MM.1S (cell line): ENCODE results near the gene AGBL1.

Source experiments
- DNase-seq: peaks from one replicate; pipeline ENCODE4 v3.0.0-alpha.2; 2015
- H2AFZ ChIP-seq: fragments of 300-600 bp; sonication (generic); 2 replicates; pipeline ENCODE4 v1.6.0; 2016; ENCODE audit warnings: antibody characterized with exemption, low read length
- H3F3A ChIP-seq: fragments of 300-600 bp; sonication (generic); 2 replicates; pipeline ENCODE4 v1.6.1; 2016; ENCODE audit warnings: mild to moderate bottlenecking, antibody characterized with exemption, low read length, moderate library complexity, mixed read lengths; ENCODE audit not compliant: insufficient read depth
- H3K27ac ChIP-seq: fragments of 300-600 bp; sonication (generic); 2 replicates; pipeline ENCODE4 v1.5.1; 2016; ENCODE audit warnings: mild to moderate bottlenecking, low read length
- H3K27me3 ChIP-seq: fragments of 300-600 bp; sonication (generic); replicated peaks from 2 replicates; pipeline ENCODE4 v1.6.0; 2016; ENCODE audit warnings: low read length; ENCODE audit not compliant: insufficient read depth
- H3K36me3 ChIP-seq: fragments of 300-600 bp; sonication (generic); replicated peaks from 2 replicates; pipeline ENCODE4 v1.6.1; 2016; ENCODE audit warnings: mild to moderate bottlenecking, low read length, mixed read lengths; ENCODE audit not compliant: insufficient read depth
- H3K4me1 ChIP-seq: fragments of 300-600 bp; sonication (generic); 2 replicates; pipeline ENCODE4 v1.6.1; 2016; ENCODE audit warnings: low read length, mixed read lengths
- H3K4me2 ChIP-seq: fragments of 300-600 bp; sonication (generic); 2 replicates; pipeline ENCODE4 v1.6.0; 2016; ENCODE audit warnings: low read depth, low read length
- H3K4me3 ChIP-seq: fragments of 300-600 bp; sonication (generic); 2 replicates; pipeline ENCODE4 v1.5.1; 2016; ENCODE audit warnings: low read length, mixed read lengths
- H3K79me2 ChIP-seq: fragments of 300-600 bp; sonication (generic); 2 replicates; pipeline ENCODE4 v1.6.1; 2016; ENCODE audit warnings: mixed run types, low read length, mixed read lengths
- H3K9ac ChIP-seq: fragments of 300-600 bp; sonication (generic); 2 replicates; pipeline ENCODE4 v1.6.1; 2016; ENCODE audit warnings: low read length, mixed read lengths
- H3K9me2 ChIP-seq: fragments of 300-600 bp; sonication (generic); replicated peaks from 2 replicates; pipeline ENCODE4 v1.6.1; 2016; ENCODE audit warnings: mild to moderate bottlenecking, low read length, mixed read lengths; ENCODE audit not compliant: insufficient read depth
- H3K9me3 ChIP-seq: fragments of 300-600 bp; sonication (generic); replicated peaks from 2 replicates; pipeline ENCODE4 v1.6.1; 2016; ENCODE audit warnings: mild to moderate bottlenecking, low read length, mixed read lengths; ENCODE audit not compliant: insufficient read depth
- H4K20me1 ChIP-seq: fragments of 300-600 bp; sonication (generic); 2 replicates; pipeline ENCODE4 v1.6.1; 2016; ENCODE audit warnings: mild to moderate bottlenecking, low read length, moderate library complexity, mixed read lengths; ENCODE audit not compliant: insufficient read depth
- EZH2 ChIP-seq: fragments of 300-600 bp; sonication (generic); optimal IDR thresholded peaks from 2 replicates; pipeline ENCODE3; 2017; ENCODE audit warnings: low read depth, mild to moderate bottlenecking, antibody characterized with exemption, low read length, mixed read lengths
- EZH2phosphoT487 ChIP-seq: fragments of 300-600 bp; sonication (generic); IDR thresholded peaks from 2 replicates; pipeline ENCODE4 v1.6.1; 2018; ENCODE audit warnings: antibody characterized with exemption, low read length
- TF ChIP-seq, protein P1 (sequence below): fragments of 300-600 bp; sonication (generic); IDR thresholded peaks from 2 replicates; pipeline ENCODE4 v1.5.1; 2016; ENCODE audit warnings: antibody characterized with exemption, low read length, mixed read lengths

AGBL1 gene

DNA sequence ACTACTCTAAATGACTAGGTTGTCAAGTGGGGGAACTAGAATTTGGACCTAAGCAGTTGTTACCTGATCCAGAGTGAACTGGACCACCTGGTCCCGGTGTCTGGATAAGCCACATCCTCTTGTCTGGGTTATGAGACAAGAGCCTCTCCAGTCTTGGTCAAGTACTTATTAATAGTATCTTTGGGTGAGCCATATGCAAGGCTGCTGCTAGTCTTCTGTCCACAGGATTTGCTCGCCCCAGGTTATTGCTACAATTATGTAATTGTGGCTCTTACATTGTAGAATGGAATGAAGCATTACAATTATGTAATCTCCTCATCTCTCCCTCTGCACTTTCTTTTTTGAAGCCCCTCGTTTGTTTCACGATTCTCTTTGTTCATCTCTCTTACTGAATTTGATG, 24.0 kb upstream of the AGBL1 start:
- H3F3A ChIP-seq, result no peaks in the 10 kb centered on the region
- no peak overlapping the region for H3K4me3 ChIP-seq
- no peak overlapping the region for H3K9ac ChIP-seq
- no peaks in the 10 kb centered on the region for H4K20me1 ChIP-seq
- no peak overlapping the region for H3K4me2 ChIP-seq
- H3K27me3 ChIP-seq, result no peaks in the 10 kb centered on the region
- H3K79me2 ChIP-seq, result no peaks in the 10 kb centered on the region
- no peak overlapping the region for H2AFZ ChIP-seq
- H3K27ac ChIP-seq, result no peak overlapping the region
- H3K9me3 ChIP-seq, result no peaks in the 10 kb centered on the region
- DNase-seq, result no peak
- H3K4me1 ChIP-seq, result no peaks in the 10 kb centered on the region
- H3K36me3 ChIP-seq, result no peaks in the 10 kb centered on the region
- TF ChIP-seq EZH2, result no peak
- no peak for TF ChIP-seq EZH2phosphoT487
- TF ChIP-seq, protein P1, sequence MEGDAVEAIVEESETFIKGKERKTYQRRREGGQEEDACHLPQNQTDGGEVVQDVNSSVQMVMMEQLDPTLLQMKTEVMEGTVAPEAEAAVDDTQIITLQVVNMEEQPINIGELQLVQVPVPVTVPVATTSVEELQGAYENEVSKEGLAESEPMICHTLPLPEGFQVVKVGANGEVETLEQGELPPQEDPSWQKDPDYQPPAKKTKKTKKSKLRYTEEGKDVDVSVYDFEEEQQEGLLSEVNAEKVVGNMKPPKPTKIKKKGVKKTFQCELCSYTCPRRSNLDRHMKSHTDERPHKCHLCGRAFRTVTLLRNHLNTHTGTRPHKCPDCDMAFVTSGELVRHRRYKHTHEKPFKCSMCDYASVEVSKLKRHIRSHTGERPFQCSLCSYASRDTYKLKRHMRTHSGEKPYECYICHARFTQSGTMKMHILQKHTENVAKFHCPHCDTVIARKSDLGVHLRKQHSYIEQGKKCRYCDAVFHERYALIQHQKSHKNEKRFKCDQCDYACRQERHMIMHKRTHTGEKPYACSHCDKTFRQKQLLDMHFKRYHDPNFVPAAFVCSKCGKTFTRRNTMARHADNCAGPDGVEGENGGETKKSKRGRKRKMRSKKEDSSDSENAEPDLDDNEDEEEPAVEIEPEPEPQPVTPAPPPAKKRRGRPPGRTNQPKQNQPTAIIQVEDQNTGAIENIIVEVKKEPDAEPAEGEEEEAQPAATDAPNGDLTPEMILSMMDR, result no peak
- H3K9me2 ChIP-seq, result no peaks in the 10 kb centered on the region

DNA sequence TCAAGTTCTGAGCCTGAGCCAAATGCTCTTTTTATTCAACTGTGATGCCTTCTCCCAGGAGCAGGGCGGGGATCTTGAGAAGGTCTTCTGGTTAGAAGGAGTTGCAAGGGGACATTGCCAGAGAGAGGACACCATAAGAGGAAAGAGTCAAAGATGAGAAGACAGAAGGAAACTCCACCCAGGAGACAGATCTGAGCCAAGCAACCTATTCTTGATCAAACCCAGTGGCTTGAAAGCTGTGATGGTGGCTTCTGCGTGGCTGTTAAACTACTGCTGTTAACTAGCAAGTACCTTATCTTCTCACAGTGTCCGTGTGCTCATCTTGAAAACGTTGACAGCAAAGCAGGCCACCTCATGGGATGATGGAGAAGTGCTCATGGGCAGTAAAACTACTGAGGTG, 19.8 kb upstream of the AGBL1 start:
- no peak overlapping the region for H3K27ac ChIP-seq
- no peaks in the 10 kb centered on the region for H4K20me1 ChIP-seq
- H3K9me2 ChIP-seq, result no peaks in the 10 kb centered on the region
- TF ChIP-seq, protein P1, result no peak
- TF ChIP-seq EZH2phosphoT487, result no peak
- no peak for TF ChIP-seq EZH2
- no peaks in the 10 kb centered on the region for H3K36me3 ChIP-seq
- H3K79me2 ChIP-seq, result no peaks in the 10 kb centered on the region
- no peaks in the 10 kb centered on the region for H3K4me1 ChIP-seq
- no peaks in the 10 kb centered on the region for H3K9me3 ChIP-seq
- no peak overlapping the region for H3K4me3 ChIP-seq
- DNase-seq, result no peak
- no peaks in the 10 kb centered on the region for H3F3A ChIP-seq
- no peaks in the 10 kb centered on the region for H3K27me3 ChIP-seq
- H3K9ac ChIP-seq, result no peak overlapping the region
- H2AFZ ChIP-seq, result no peak overlapping the region
- H3K4me2 ChIP-seq, result no peak overlapping the region

DNA sequence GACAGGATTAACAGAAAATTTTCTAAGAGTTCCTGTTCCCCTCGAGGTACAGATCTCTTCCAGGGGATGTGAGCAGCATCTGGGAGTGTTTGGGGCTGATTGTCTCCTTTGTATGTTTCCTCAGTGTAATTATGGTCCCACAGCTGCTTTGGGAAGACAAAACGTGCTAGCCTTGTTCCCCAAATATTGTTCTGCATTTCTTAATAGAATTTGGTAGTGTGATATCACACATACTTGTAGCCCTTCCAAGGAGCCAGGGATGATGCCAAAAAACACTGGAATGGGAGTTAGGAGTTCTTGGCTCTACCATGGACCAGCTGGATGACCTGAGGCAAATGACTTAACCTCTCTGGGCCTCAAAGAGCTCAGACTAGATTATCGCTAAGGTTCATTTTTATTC, 19.0 kb upstream of the AGBL1 start:
- no peak overlapping the region for H2AFZ ChIP-seq
- no peaks in the 10 kb centered on the region for H3K36me3 ChIP-seq
- H3K4me2 ChIP-seq, result no peak overlapping the region
- H4K20me1 ChIP-seq, result no peaks in the 10 kb centered on the region
- H3K27me3 ChIP-seq, result no peaks in the 10 kb centered on the region
- TF ChIP-seq, protein P1, result no peak
- TF ChIP-seq EZH2phosphoT487 (no peak), EZH2 (no peak)
- no peak overlapping the region for H3K9ac ChIP-seq
- no peak overlapping the region for H3K4me3 ChIP-seq
- H3K27ac ChIP-seq, result no peak overlapping the region
- H3K4me1 ChIP-seq, result no peaks in the 10 kb centered on the region
- DNase-seq, result no peak
- H3F3A ChIP-seq, result no peaks in the 10 kb centered on the region
- H3K9me3 ChIP-seq, result no peaks in the 10 kb centered on the region
- H3K9me2 ChIP-seq, result no peaks in the 10 kb centered on the region
- H3K79me2 ChIP-seq, result no peaks in the 10 kb centered on the region
